K562 (cell line): Measurements from ENCODE around the gene ECM1. TPM values are rescaled to one million over a fixed set of nuclear protein-coding genes. Genes with fewer than 3 reads are reported as not detected.

Source experiments
- ARID1B ChIP-seq: fragments of 450-650 bp; IDR thresholded peaks from 2 replicates; pipeline ENCODE4 v1.6.1; 2016; ENCODE audit warnings: antibody characterized with exemption, mild to moderate bottlenecking, inconsistent platforms
- BRF1 ChIP-seq: IDR thresholded peaks from 3 replicates; pipeline ENCODE4 v1.6.1; 2011; ENCODE audit warnings: borderline replicate concordance, mild to moderate bottlenecking; ENCODE audit not compliant: insufficient read length; ENCODE audit errors: extremely low read depth
- CREB1 ChIP-seq, 2 experiments: sonication (generic) in 1 of 2; formaldehyde crosslinking in 1 of 2; IDR thresholded peaks; 2 replicates each; pipeline versions ENCODE4 v1.6.1 to v1.8.0; 2012 to 2022; ENCODE audit warnings: inconsistent platforms in 1 of 2, mild to moderate bottlenecking in 1 of 2, missing genetic modification reagents in 1 of 2, moderate library complexity in 1 of 2
- CREM ChIP-seq: IDR thresholded peaks from 2 replicates; pipeline ENCODE4 v1.6.1; 2014; ENCODE audit warnings: antibody characterized with exemption, low read depth
- E2F4 ChIP-seq: sonication (generic); formaldehyde crosslinking; IDR thresholded peaks from 2 replicates; pipeline ENCODE4 v1.8.0; 2022; ENCODE audit warnings: mild to moderate bottlenecking, low read depth, missing genetic modification reagents
- EHMT2 ChIP-seq: fragments of 450-650 bp; IDR thresholded peaks from 2 replicates; pipeline ENCODE4 v1.6.1; 2018; ENCODE audit warnings: antibody characterized with exemption
- ERF ChIP-seq: fragments of 450-650 bp; formaldehyde crosslinking; IDR thresholded peaks from 2 replicates; pipeline ENCODE4 v1.4.0; 2020; ENCODE audit warnings: mild to moderate bottlenecking, mixed read lengths
- EWSR1 ChIP-seq: fragments of 450-650 bp; IDR thresholded peaks from 2 replicates; pipeline ENCODE4 v1.6.1; 2018; ENCODE audit warnings: borderline replicate concordance, mild to moderate bottlenecking, low read depth, moderate library complexity; ENCODE audit not compliant: partially characterized antibody
- IRF1 ChIP-seq: sonication (generic); formaldehyde crosslinking; IDR thresholded peaks from 2 replicates; pipeline ENCODE4 v1.8.0; 2022; ENCODE audit warnings: missing genetic modification reagents, mild to moderate bottlenecking, borderline replicate concordance
- KLF6 ChIP-seq: fragments of 250-450 bp; sonication (Bioruptor Pico); IDR thresholded peaks from 2 replicates; pipeline ENCODE4 v1.4.0; 2020; ENCODE audit warnings: mild to moderate bottlenecking, moderate library complexity, borderline replicate concordance
- MTA1 ChIP-seq: fragments of 450-650 bp; IDR thresholded peaks from 2 replicates; pipeline ENCODE4 v1.6.1; 2017; ENCODE audit warnings: borderline replicate concordance
- MTA2 ChIP-seq: fragments of 450-650 bp; IDR thresholded peaks from 2 replicates; pipeline ENCODE4 v1.6.1; 2016; ENCODE audit warnings: low read depth
- OTX1 ChIP-seq: fragments of 450-650 bp; formaldehyde crosslinking; IDR thresholded peaks from 2 replicates; pipeline ENCODE4 v1.4.0; 2022; ENCODE audit warnings: mild to moderate bottlenecking
- POLR2AphosphoS2 ChIP-seq: IDR thresholded peaks from 2 replicates; pipeline ENCODE4 v1.6.1; 2012; ENCODE audit warnings: low read length, improper control_type of control experiment
- POLR2AphosphoS5 ChIP-seq: IDR thresholded peaks from 2 replicates; pipeline ENCODE4 v1.6.1; 2011; ENCODE audit warnings: mild to moderate bottlenecking, low read depth, low read length, moderate library complexity; ENCODE audit not compliant: control insufficient read depth, insufficient read depth
- PURB ChIP-seq: sonication (generic); formaldehyde crosslinking; IDR thresholded peaks from 2 replicates; pipeline ENCODE4 v1.9.0; 2021; ENCODE audit warnings: low read depth, mild to moderate bottlenecking, missing genetic modification reagents
- RBM14 ChIP-seq: fragments of 200-400 bp; formaldehyde crosslinking; IDR thresholded peaks from 2 replicates; pipeline ENCODE4 v1.6.1; 2018; ENCODE audit warnings: low read depth, mild to moderate bottlenecking, low read length, moderate library complexity, borderline replicate concordance; ENCODE audit not compliant: insufficient read depth
- SMAD3 ChIP-seq: fragments of 450-650 bp; formaldehyde crosslinking; conservative IDR thresholded peaks from 2 replicates; pipeline ENCODE4 v1.4.0; 2020; ENCODE audit warnings: mild to moderate bottlenecking
- SNAPC5 ChIP-seq: fragments of 250-450 bp; sonication (Bioruptor Pico); IDR thresholded peaks from 2 replicates; pipeline ENCODE4 v1.8.0; 2021; ENCODE audit warnings: moderate library complexity, mild to moderate bottlenecking, inconsistent platforms
- TAF1 ChIP-seq: IDR thresholded peaks from 2 replicates; pipeline ENCODE4 v1.6.1; 2011; ENCODE audit warnings: mild to moderate bottlenecking, low read length, moderate library complexity; ENCODE audit not compliant: insufficient read depth, control insufficient read depth, severe bottlenecking; ENCODE audit errors: extremely low read depth
- THRB ChIP-seq: fragments of 450-650 bp; formaldehyde crosslinking; conservative IDR thresholded peaks from 2 replicates; pipeline ENCODE4 v1.4.0; 2022; ENCODE audit warnings: mild to moderate bottlenecking, missing genetic modification characterization
- ZFP36 ChIP-seq: fragments of 150-350 bp; IDR thresholded peaks from 2 replicates; pipeline ENCODE4 v1.6.1; 2018; ENCODE audit warnings: low read length, low read depth; ENCODE audit not compliant: partially characterized antibody
- ZNF124 ChIP-seq: sonication (generic); formaldehyde crosslinking; IDR thresholded peaks from 2 replicates; pipeline ENCODE4 v1.8.1; 2022; ENCODE audit warnings: missing genetic modification reagents
- ZNF146 ChIP-seq: IDR thresholded peaks from one replicate; pipeline ENCODE4 v1.6.1; 2018; ENCODE audit warnings: missing compliant biosample characterization; ENCODE audit not compliant: unreplicated experiment
- ZNF583 ChIP-seq: fragments of 250-450 bp; sonication (Bioruptor Pico); IDR thresholded peaks from 2 replicates; pipeline ENCODE4 v1.4.0; 2020
- ZZZ3 ChIP-seq: fragments of 450-650 bp; IDR thresholded peaks from 2 replicates; pipeline ENCODE4 v1.6.1; 2016; ENCODE audit warnings: antibody characterized with exemption, mild to moderate bottlenecking, moderate library complexity
- polyA plus RNA-seq, 8 experiments: library from polyadenylated mRNA; depleted of rRNA in 4 of 8; stranded (reverse) in 5 of 8; unstranded in 3 of 8; fragments of >200 nt; fragmentation: Nextera tagmentation in 2 of 8; fragmentation: Illumina TruSeq in 1 of 8; extraction: Ambion mirVana in 2 of 8; extraction: Trizol in 1 of 8; gene quantifications; 2 replicates each; pipeline versions ENCODE4 v1.2.1 to v1.2.3, GENCODE V29; 2011 to 2014; ENCODE audit warnings: inconsistent platforms in 1 of 8, missing spikeins in 1 of 8
- total RNA-seq, 7 experiments: library from RNA; depleted of rRNA in 6 of 7; stranded (reverse); fragments of >200 nt in 6 of 7; fragmentation: Illumina TruSeq in 2 of 7; extraction: Trizol in 2 of 7; gene quantifications; 2 replicates each; pipeline versions ENCODE4 v1.2.1 to v1.2.3, GENCODE V29; 2011 to 2021; ENCODE audit warnings: low replicate concordance in 1 of 7

Gene ECM1
- total and polyA plus RNA-seq, 9 of the 15 experiments (the other 6 are each of a cell fraction or from before 2014, with no cell fraction given) = 6.6 to 52.2 (median 12.8) TPM

GRCh38 chr1:150507912-150508864 is at the start of gene ECM1 (continued):
- TF ChIP-seq POLR2AphosphoS2 (peak; percentile 69; the same call in 1 of the 2 replicates), ZNF583 (CRISPR knock-in tag) (no peak), RBM14 (no peak), BRF1 (no peak), KLF6 (no peak), CREB1 (IDR thresholded peaks at IDR 0.05) (no peak), CREB1 (CRISPR knock-in tag; IDR thresholded peaks at IDR 0.05) (no peak), PURB (CRISPR knock-in tag) (no peak), EWSR1 (no peak), SNAPC5 (no peak), CREM (no peak), OTX1 (CRISPR knock-in tag) (no peak), ZFP36 (no peak), POLR2AphosphoS5 (peak; percentile 75; the same call in 1 of the 2 replicates), MTA1 (no peak), E2F4 (CRISPR knock-in tag) (no peak), EHMT2 (no peak), ERF (no peak), ZZZ3 (no peak), THRB (CRISPR knock-in tag) (no peak), ZNF146 (CRISPR knock-in tag) (no peak), IRF1 (CRISPR knock-in tag) (no peak), ZNF124 (no peak), MTA2 (no peak), TAF1 (peak; percentile 62), ARID1B (peak; percentile 60), SMAD3 (no peak)
